ENCODE results near the gene KCTD7. TPM values are rescaled to one million over a fixed set of nuclear protein-coding genes. Genes with fewer than 3 reads are reported as not detected.

KCTD7 gene
- total and polyA plus RNA-seq, 2 of the 13 experiments (the other 11 are each of a cell fraction or from before 2014, with no cell fraction given) = 7.3 to 13.5 TPM

- TF ChIP-seq NFAT5 (CRISPR knock-in tag; IDR thresholded peaks at IDR 0.05) (no peak), TBX2 (CRISPR knock-in tag; IDR thresholded peaks at IDR 0.05; ENCODE audit: borderline replicate concordance) (peak; percentile 83), DPF2 (CRISPR knock-in tag; IDR thresholded peaks at IDR 0.05; ENCODE audit: borderline replicate concordance, low read depth) (no peak), MLX (CRISPR knock-in tag; IDR thresholded peaks at IDR 0.05) (no peak), ZSCAN9 (CRISPR knock-in tag; IDR thresholded peaks at IDR 0.05; ENCODE audit: borderline replicate concordance) (peak; percentile 50; the same call in 1 of the 2 replicates), SNAI1 (CRISPR knock-in tag; IDR thresholded peaks at IDR 0.05; ENCODE audit: borderline replicate concordance) (0 out of 2 replicates have a peak, but pooled peaks have one; percentile 37), ZNF780A (CRISPR knock-in tag; IDR thresholded peaks at IDR 0.05) (no peak), ZNF724P (CRISPR knock-in tag; IDR thresholded peaks at IDR 0.05; ENCODE audit: borderline replicate concordance) (no peak), ZNF737 (CRISPR knock-in tag; IDR thresholded peaks at IDR 0.05; ENCODE audit: borderline replicate concordance) (no peak), HINFP (CRISPR knock-in tag; IDR thresholded peaks at IDR 0.05; ENCODE audit: low read depth) (peak; percentile 78; the same call in 1 of the 2 replicates), ATF4 (CRISPR knock-in tag; IDR thresholded peaks at IDR 0.05) (peak in 1 of 2 experiments; percentile 74; a peak in 2 of 4 replicates), ZNF225 (CRISPR knock-in tag; IDR thresholded peaks at IDR 0.05) (peak; percentile 81), TCF7 (IDR thresholded peaks at IDR 0.05; ENCODE audit: low read depth) (no peak), ZNF629 (CRISPR knock-in tag; conservative IDR thresholded peaks at IDR 0.05) (no peak), TRIM24 (CRISPR knock-in tag; IDR thresholded peaks at IDR 0.05) (no peak), CHD4 (IDR thresholded peaks at IDR 0.05; ENCODE audit: borderline replicate concordance, low read length) (0 out of 2 replicates have a peak, but pooled peaks have one; percentile 49), KMT2B (CRISPR knock-in tag; IDR thresholded peaks at IDR 0.05) (peak; percentile 91), SRSF9 (IDR thresholded peaks at IDR 0.05; ENCODE audit: borderline replicate concordance, insufficient read depth, low read depth, low read length, poor library complexity, severe bottlenecking) (no peak), DR1 (CRISPR knock-in tag; IDR thresholded peaks at IDR 0.05) (no peak)
These were observed 53.0 kb downstream of the KCTD7 start (continued) for GRCh38 chr7:66681491-66682349.

Data from HepG2 (cell line).